H9 (cell line): Measurements from ENCODE around the gene COL5A2. TPM values are rescaled to one million over a fixed set of nuclear protein-coding genes. Genes with fewer than 3 reads are reported as not detected.

ENCODE experiments used
- DNase-seq: peaks from one replicate; pipeline ENCODE4 v3.0.0-alpha.2; 2017
- H2AFZ ChIP-seq: one replicate; pipeline ENCODE4 v1.6.1; 2013; ENCODE audit warnings: mild to moderate bottlenecking, low read length, control low read depth, moderate library complexity
- H2AK5ac ChIP-seq: 2 replicates; pipeline ENCODE4 v1.6.1; 2013; ENCODE audit warnings: low read length, control low read depth, mixed read lengths; ENCODE audit not compliant: insufficient read length
- H2BK120ac ChIP-seq: one replicate; pipeline ENCODE4 v1.6.1; 2013; ENCODE audit warnings: low read depth, mild to moderate bottlenecking, low read length, control low read depth, inconsistent platforms; ENCODE audit not compliant: poor library complexity, severe bottlenecking
- H2BK12ac ChIP-seq: 2 replicates; pipeline ENCODE4 v1.6.1; 2013; ENCODE audit warnings: low read length, control low read depth, mixed read lengths, low read depth; ENCODE audit not compliant: insufficient read length
- H2BK15ac ChIP-seq: 2 replicates; pipeline ENCODE4 v1.6.1; 2013; ENCODE audit warnings: low read depth, low read length, control low read depth
- H2BK20ac ChIP-seq: one replicate; pipeline ENCODE4 v1.6.1; 2013; ENCODE audit warnings: low read depth, mild to moderate bottlenecking, low read length, control low read depth, inconsistent platforms; ENCODE audit not compliant: poor library complexity, severe bottlenecking
- H2BK5ac ChIP-seq: 2 replicates; pipeline ENCODE4 v1.6.1; 2013; ENCODE audit warnings: low read length, control low read depth, mixed read lengths; ENCODE audit not compliant: insufficient read length
- H3K14ac ChIP-seq: 2 replicates; pipeline ENCODE4 v1.6.1; 2013; ENCODE audit warnings: low read length, control low read depth; ENCODE audit not compliant: insufficient read depth
- H3K18ac ChIP-seq: 2 replicates; pipeline ENCODE4 v1.6.1; 2013; ENCODE audit warnings: low read depth, mild to moderate bottlenecking, mixed read lengths, low read length, control low read depth; ENCODE audit not compliant: insufficient read length
- H3K23ac ChIP-seq: 2 replicates; pipeline ENCODE4 v1.6.1; 2013; ENCODE audit warnings: low read length, control low read depth, mixed read lengths, low read depth; ENCODE audit not compliant: insufficient read length
- H3K23me2 ChIP-seq: 2 replicates; pipeline ENCODE4 v1.6.1; 2013; ENCODE audit warnings: low read depth, mild to moderate bottlenecking, mixed read lengths, low read length, control low read depth; ENCODE audit not compliant: insufficient read length, poor library complexity, severe bottlenecking
- H3K27ac ChIP-seq: 2 replicates; pipeline ENCODE4 v1.5.1; 2013; ENCODE audit warnings: low read length, control low read depth, mixed read lengths, low read depth; ENCODE audit not compliant: insufficient read length
- H3K27me3 ChIP-seq: 2 replicates; pipeline ENCODE4 v1.6.1; 2013; ENCODE audit warnings: low read length, control low read depth, inconsistent platforms; ENCODE audit not compliant: insufficient read depth
- H3K4ac ChIP-seq: 2 replicates; pipeline ENCODE4 v1.6.1; 2013; ENCODE audit warnings: low read depth, mild to moderate bottlenecking, control low read depth, inconsistent platforms, low read length, moderate library complexity
- H3K4me1 ChIP-seq: 2 replicates; pipeline ENCODE4 v1.6.1; 2013; ENCODE audit warnings: low read length, control low read depth, inconsistent platforms; ENCODE audit not compliant: insufficient read depth
- H3K4me2 ChIP-seq: 2 replicates; pipeline ENCODE4 v1.6.1; 2013; ENCODE audit warnings: low read length, control low read depth, mixed read lengths; ENCODE audit not compliant: insufficient read length, insufficient read depth
- H3K56ac ChIP-seq: 2 replicates; pipeline ENCODE4 v1.6.1; 2013; ENCODE audit warnings: low read depth, mild to moderate bottlenecking, mixed read lengths, low read length, control low read depth; ENCODE audit not compliant: insufficient read length
- H3K79me1 ChIP-seq: 2 replicates; pipeline ENCODE4 v1.6.1; 2013; ENCODE audit warnings: low read depth, mild to moderate bottlenecking, moderate library complexity, low read length, control low read depth, inconsistent platforms; ENCODE audit not compliant: insufficient read depth, poor library complexity, severe bottlenecking
- H3K79me2 ChIP-seq: 2 replicates; pipeline ENCODE4 v1.6.1; 2013; ENCODE audit warnings: low read length, control low read depth, inconsistent platforms; ENCODE audit not compliant: insufficient read depth
- H3K9ac ChIP-seq: 2 replicates; pipeline ENCODE4 v1.6.1; 2013; ENCODE audit warnings: low read length, control low read depth, mixed read lengths; ENCODE audit not compliant: insufficient read length; ENCODE audit errors: extremely low read depth
- H3K9me3 ChIP-seq: one replicate; pipeline ENCODE4 v1.6.1; 2013; ENCODE audit warnings: low read depth, low read length, inconsistent platforms; ENCODE audit not compliant: control insufficient read depth
- H3T11ph ChIP-seq: one replicate; pipeline ENCODE4 v1.6.1; 2013; ENCODE audit warnings: mild to moderate bottlenecking, low read length, control low read depth, inconsistent platforms
- H4K20me1 ChIP-seq: one replicate; pipeline ENCODE4 v1.6.1; 2013; ENCODE audit not compliant: control insufficient read depth, insufficient read length, insufficient read depth
- H4K5ac ChIP-seq: 2 replicates; pipeline ENCODE4 v1.6.1; 2013; ENCODE audit warnings: low read depth, mild to moderate bottlenecking, mixed read lengths, low read length, control low read depth; ENCODE audit not compliant: insufficient read length
- H4K8ac ChIP-seq: replicated peaks from 2 replicates; pipeline ENCODE4 v1.6.1; 2013; ENCODE audit warnings: low read length, control low read depth, mixed read lengths, low read depth; ENCODE audit not compliant: insufficient read length
- H4K91ac ChIP-seq: 2 replicates; pipeline ENCODE4 v1.6.1; 2013; ENCODE audit warnings: low read depth, mild to moderate bottlenecking, moderate library complexity, mixed read lengths, low read length, control low read depth; ENCODE audit not compliant: insufficient read length
- H3K27ac Mint-ChIP-seq, 3 experiments: 2 replicates in 2 of 3; 3 replicates in 1 of 3; pipeline ENCODE4 v1.8.0; 2020 to 2021; ENCODE audit warnings: mixed read lengths in 3 of 3, mild to moderate bottlenecking in 1 of 3, moderate library complexity in 1 of 3
- H3K27me3 Mint-ChIP-seq: 2 replicates; pipeline ENCODE4 v1.8.0; 2021; ENCODE audit warnings: low read depth, mild to moderate bottlenecking, moderate library complexity, mixed read lengths
- H3K36me3 Mint-ChIP-seq, 3 experiments: 2 replicates in 2 of 3; 3 replicates in 1 of 3; pipeline ENCODE4 v1.8.0; 2020 to 2021; ENCODE audit warnings: low read depth in 3 of 3, mixed read lengths in 3 of 3; ENCODE audit not compliant: insufficient read depth in 1 of 3
- H3K4me1 Mint-ChIP-seq, 2 experiments: 2 replicates each; pipeline ENCODE4 v1.8.0; 2020; ENCODE audit warnings: mixed read lengths in 2 of 2
- H3K4me3 Mint-ChIP-seq, 2 experiments: 2 replicates in 1 of 2; 3 replicates in 1 of 2; pipeline ENCODE4 v1.8.0; 2020 to 2021; ENCODE audit warnings: mild to moderate bottlenecking in 2 of 2, mixed read lengths in 2 of 2, moderate library complexity in 1 of 2
- H3K9me3 Mint-ChIP-seq, 2 experiments: 2 replicates in 1 of 2; 3 replicates in 1 of 2; pipeline ENCODE4 v1.8.0; 2020; ENCODE audit warnings: mild to moderate bottlenecking in 2 of 2, mixed read lengths in 2 of 2, moderate library complexity in 1 of 2
- WGBS: extraction: QIAGEN DNeasy Blood & Tissue Kit; methylation state at CpG from one replicate; pipeline ENCODE4 v1.1.7; 2013; ENCODE audit warnings: missing lambda C conversion rate, low lambda C conversion rate, mixed read lengths; ENCODE audit not compliant: insufficient read length; ENCODE audit errors: extremely low coverage; 5-methylcytosine and 5-hydroxymethylcytosine counted together
- total RNA-seq: library from RNA; stranded (reverse); gene quantifications from 2 replicates; pipeline ENCODE4 v1.2.1, GENCODE V29; 2021
- TF ChIP-seq, protein P1 (sequence below): fragments of 200-600 bp; sonication (generic); conservative IDR thresholded peaks from 3 replicates; pipeline ENCODE4 v1.8.0; 2021; ENCODE audit warnings: antibody characterized with exemption, mild to moderate bottlenecking

The COL5A2 gene
- total RNA-seq, 1 experiment from 2014 or later = 10.5 TPM

DNA sequence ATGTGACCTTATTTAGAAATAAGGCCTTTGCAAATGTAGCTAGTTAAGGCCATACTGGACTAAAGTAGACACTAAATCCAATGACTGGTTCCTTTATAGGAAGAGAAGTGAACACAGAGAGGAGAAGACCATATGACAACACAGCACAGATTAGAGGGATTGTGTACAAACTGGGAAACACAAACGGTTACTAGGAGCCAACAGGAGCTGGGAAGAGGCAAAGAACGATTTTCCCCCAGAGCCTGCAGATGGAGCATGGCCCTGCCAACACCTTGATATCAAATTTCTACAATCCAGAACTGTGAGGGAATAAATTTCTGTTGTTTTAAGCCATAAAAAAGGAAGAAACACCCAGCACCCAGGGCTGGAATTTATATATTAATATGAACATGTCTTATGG is 38.7 kb upstream of the COL5A2 start:
- Histone ChIP-seq H4K91ac (no peak overlapping the region), H3K79me1 (no peaks in the 10 kb centered on the region), H3K18ac (peak overlapping the region; percentile 21), H3K14ac (no peak overlapping the region), H3K9me3 (no peaks in the 10 kb centered on the region), H2BK5ac (no peak overlapping the region), H3K56ac (no peak overlapping the region), H4K5ac (no peak overlapping the region), H3K23me2 (no peaks in the 10 kb centered on the region), H4K20me1 (no peaks in the 10 kb centered on the region), H3T11ph (no peak overlapping the region), H3K4me2 (no peak overlapping the region), H3K79me2 (no peaks in the 10 kb centered on the region), H2BK120ac (no peak overlapping the region), H2BK15ac (no peak overlapping the region), H3K9ac (no peak overlapping the region), H2BK12ac (no peak overlapping the region), H3K23ac (no peak overlapping the region), H2AK5ac (no peak overlapping the region), H4K8ac (no peak overlapping the region), H3K27me3 (no peaks in the 10 kb centered on the region), H3K4ac (no peak overlapping the region), H2BK20ac (no peak overlapping the region), H3K4me1 (peaks cover 9% of the 10 kb centered on the region; the same call in 1 of the 2 replicates), H3K27ac (peak overlapping the region; percentile 95), H2AFZ (no peak overlapping the region)
- Mint-ChIP-seq H3K36me3 (no peaks in the 10 kb centered on the region), H3K27ac (peak overlapping the region in 2 of 3 experiments; percentile 28 to 84; a peak in 3 of 7 replicates), H3K27me3 (no peaks in the 10 kb centered on the region), H3K9me3 (no peaks in the 10 kb centered on the region), H3K4me1 (peaks cover 34 to 47% of the 10 kb centered on the region in 2 experiments), H3K4me3 (no peak overlapping the region)
- no peak for DNase-seq
- WGBS = no CpG with 5 or more reads among the region's 2 CpGs
- TF ChIP-seq, protein P1, sequence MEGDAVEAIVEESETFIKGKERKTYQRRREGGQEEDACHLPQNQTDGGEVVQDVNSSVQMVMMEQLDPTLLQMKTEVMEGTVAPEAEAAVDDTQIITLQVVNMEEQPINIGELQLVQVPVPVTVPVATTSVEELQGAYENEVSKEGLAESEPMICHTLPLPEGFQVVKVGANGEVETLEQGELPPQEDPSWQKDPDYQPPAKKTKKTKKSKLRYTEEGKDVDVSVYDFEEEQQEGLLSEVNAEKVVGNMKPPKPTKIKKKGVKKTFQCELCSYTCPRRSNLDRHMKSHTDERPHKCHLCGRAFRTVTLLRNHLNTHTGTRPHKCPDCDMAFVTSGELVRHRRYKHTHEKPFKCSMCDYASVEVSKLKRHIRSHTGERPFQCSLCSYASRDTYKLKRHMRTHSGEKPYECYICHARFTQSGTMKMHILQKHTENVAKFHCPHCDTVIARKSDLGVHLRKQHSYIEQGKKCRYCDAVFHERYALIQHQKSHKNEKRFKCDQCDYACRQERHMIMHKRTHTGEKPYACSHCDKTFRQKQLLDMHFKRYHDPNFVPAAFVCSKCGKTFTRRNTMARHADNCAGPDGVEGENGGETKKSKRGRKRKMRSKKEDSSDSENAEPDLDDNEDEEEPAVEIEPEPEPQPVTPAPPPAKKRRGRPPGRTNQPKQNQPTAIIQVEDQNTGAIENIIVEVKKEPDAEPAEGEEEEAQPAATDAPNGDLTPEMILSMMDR = no peak
